Right kidney (tissue), 1 donor: ENCODE results near the gene FEN1.
A peak's percentile ranks its signal among the peaks of the same experiment; 100 is the strongest.

ENCODE experiments used
- DNase-seq: peaks from one replicate; pipeline ENCODE4 v3.0.0-alpha.2; 2016

The FEN1 gene

GRCh38 chr11:61817471-61818202 lies 24.9 kb downstream of the FEN1 start:
- DNase-seq: no peak

GRCh38 chr11:61820174-61820573 lies 27.5 kb downstream of the FEN1 start:
- DNase-seq: no peak

- no peak for DNase-seq
Observed at GRCh38 chr11:61826930-61827570, 34.3 kb downstream of the FEN1 start.

- DNase-seq: peak; percentile 92
Observed at GRCh38 chr11:61827571-61828378, 35.1 kb downstream of the FEN1 start, which contains the start of gene FADS2. Gene FADS2 (plus strand): TSS chr11:61828300. CDS start chr11:61828391, 91 bp downstream.

GRCh38 chr11:61828379-61828628 lies 35.6 kb downstream of the FEN1 start:
- peak; percentile 81 for DNase-seq

- peak; percentile 84 for DNase-seq
Observed at GRCh38 chr11:61828629-61829407, 36.1 kb downstream of the FEN1 start.

GRCh38 chr11:61829806-61830205 lies 37.1 kb downstream of the FEN1 start:
- DNase-seq: peak; percentile 29

- DNase-seq: peak; percentile 25
Observed at GRCh38 chr11:61830237-61831105, 37.8 kb downstream of the FEN1 start.

GRCh38 chr11:61832207-61832606 lies 39.5 kb downstream of the FEN1 start:
- DNase-seq: no peak

- DNase-seq: no peak
Observed at GRCh38 chr11:61832754-61833153, 40.0 kb downstream of the FEN1 start.

GRCh38 chr11:61833471-61833870 lies 40.8 kb downstream of the FEN1 start:
- no peak for DNase-seq

- DNase-seq: no peak
Observed at GRCh38 chr11:61833926-61834277, 41.2 kb downstream of the FEN1 start.

- DNase-seq: no peak
Observed at GRCh38 chr11:61834278-61835048, 41.8 kb downstream of the FEN1 start.

GRCh38 chr11:61836193-61836592 lies 43.5 kb downstream of the FEN1 start:
- DNase-seq: no peak

GRCh38 chr11:61837411-61838005 lies 44.8 kb downstream of the FEN1 start:
- no peak for DNase-seq

GRCh38 chr11:61838501-61838900 lies 45.8 kb downstream of the FEN1 start:
- DNase-seq: no peak

GRCh38 chr11:61838921-61839320 lies 46.2 kb downstream of the FEN1 start:
- DNase-seq: no peak

GRCh38 chr11:61839742-61840141 lies 47.0 kb downstream of the FEN1 start:
- DNase-seq: no peak

GRCh38 chr11:61840371-61840770 lies 47.7 kb downstream of the FEN1 start:
- no peak for DNase-seq
